SK-N-SH (cell line): ENCODE measurements around the gene CLIC5. TPM values are rescaled to one million over a fixed set of nuclear protein-coding genes. Genes with fewer than 3 reads are reported as not detected.
A peak's percentile ranks its signal among the peaks of the same experiment; 100 is the strongest.

Experiments used
- CTCF ChIA-PET: fragments of 300-600, 350-600 bp; formaldehyde crosslinking; extraction: SDS; loops from one replicate; lab custom pipeline; 2021; lab: Yijun Ruan, JAX
- POLR2A ChIA-PET: fragments of 350-600 bp; sonication (Branson Sonifier 250); formaldehyde crosslinking; extraction: SDS; loops from one replicate; lab custom pipeline; 2020; ENCODE audit warnings: antibody characterized with exemption, inconsistent platforms; lab: Yijun Ruan, JAX
- DNase-seq: peaks from one replicate; pipeline ENCODE4 v3.0.0; 2012
- H2AFZ ChIP-seq: fragments of 200-600 bp; sonication (generic); 2 replicates; pipeline ENCODE4 v1.8.1; 2016; ENCODE audit warnings: antibody characterized with exemption, mild to moderate bottlenecking, low read depth
- H3F3A ChIP-seq: fragments of 200-600 bp; sonication (generic); replicated peaks from 2 replicates; pipeline ENCODE3; 2016; ENCODE audit warnings: antibody characterized with exemption, mild to moderate bottlenecking; ENCODE audit not compliant: insufficient read depth
- H3K27ac ChIP-seq, 2 experiments: fragments of 200-500 bp in 1 of 2; fragments of 200-600 bp in 1 of 2; sonication (Bioruptor generic) in 1 of 2; sonication (generic), shearing (Covaris generic) in 1 of 2; 2 replicates each; pipeline versions ENCODE4 v1.5.1 to v1.6.1; 2014 to 2016; ENCODE audit warnings: low read depth in 2 of 2, inconsistent platforms in 1 of 2, low read length in 1 of 2, mild to moderate bottlenecking in 1 of 2, mixed read lengths in 1 of 2
- H3K27me3 ChIP-seq: fragments of 200-600 bp; sonication (generic), shearing (Covaris generic); 2 replicates; pipeline ENCODE4 v1.6.1; 2016; ENCODE audit warnings: mixed run types; ENCODE audit not compliant: insufficient read depth
- H3K36me3 ChIP-seq, 2 experiments: fragments of 200-500 bp in 1 of 2; fragments of 200-600 bp in 1 of 2; sonication (Bioruptor generic) in 1 of 2; sonication (generic) in 1 of 2; replicated peaks in 1 of 2; 2 replicates each; pipeline versions ENCODE3 to v1.5.1; 2014 to 2016; ENCODE audit warnings: low read length in 1 of 2, mild to moderate bottlenecking in 1 of 2; ENCODE audit not compliant: insufficient read depth in 2 of 2, control insufficient read depth in 1 of 2
- H3K4me1 ChIP-seq, 2 experiments: fragments of 200-500 bp in 1 of 2; fragments of 200-600 bp in 1 of 2; sonication (Bioruptor generic) in 1 of 2; sonication (generic), shearing (Covaris generic) in 1 of 2; 2 replicates each; pipeline versions ENCODE4 v1.5.1 to v1.6.1; 2014 to 2016; ENCODE audit warnings: low read depth in 1 of 2, low read length in 1 of 2, mixed run types in 1 of 2; ENCODE audit not compliant: insufficient read depth in 2 of 2, control insufficient read depth in 1 of 2
- H3K4me2 ChIP-seq: fragments of 200-600 bp; sonication (generic), shearing (Covaris generic); 2 replicates; pipeline ENCODE4 v1.6.1; 2017; ENCODE audit warnings: mixed run types
- H3K4me3 ChIP-seq, 2 experiments: fragments of 200-500 bp in 1 of 2; fragments of 200-600 bp in 1 of 2; sonication (Bioruptor generic) in 1 of 2; sonication (generic), shearing (Covaris generic) in 1 of 2; 2 replicates each; pipeline versions ENCODE4 v1.5.1 to v1.8.1; 2014 to 2016; ENCODE audit warnings: low read depth in 2 of 2, inconsistent platforms in 1 of 2, low read length in 1 of 2, mild to moderate bottlenecking in 1 of 2, mixed read lengths in 1 of 2, moderate library complexity in 1 of 2
- H3K79me2 ChIP-seq: fragments of 200-600 bp; sonication (generic); 2 replicates; pipeline ENCODE4 v1.8.1; 2017; ENCODE audit warnings: mild to moderate bottlenecking; ENCODE audit not compliant: insufficient read depth
- H3K9ac ChIP-seq: fragments of 200-600 bp; sonication (generic); 2 replicates; pipeline ENCODE4 v1.6.1; 2017; ENCODE audit warnings: mixed run types
- H3K9me2 ChIP-seq: fragments of 200-600 bp; sonication (generic); 2 replicates; pipeline ENCODE4 v1.6.1; 2017; ENCODE audit warnings: mixed run types
- H3K9me3 ChIP-seq: fragments of 200-600 bp; sonication (generic); 2 replicates; pipeline ENCODE4 v1.6.1; 2017; ENCODE audit warnings: mixed run types, mild to moderate bottlenecking, moderate library complexity
- H4K20me1 ChIP-seq: fragments of 200-600 bp; sonication (generic); 2 replicates; pipeline ENCODE4 v1.6.1; 2017; ENCODE audit warnings: mild to moderate bottlenecking, mixed run types; ENCODE audit not compliant: insufficient read depth
- FOXM1 ChIP-seq: IDR thresholded peaks from 2 replicates; pipeline ENCODE4 v1.4.0; 2012; ENCODE audit warnings: low read depth, mild to moderate bottlenecking
- MEF2A ChIP-seq: IDR thresholded peaks from 2 replicates; pipeline ENCODE4 v1.4.0; 2012; ENCODE audit warnings: low read depth, borderline replicate concordance
- NFIC ChIP-seq: IDR thresholded peaks from 2 replicates; pipeline ENCODE4 v1.4.0; 2012; ENCODE audit warnings: borderline replicate concordance
- RAD21 ChIP-seq: IDR thresholded peaks from 2 replicates; pipeline ENCODE4 v1.6.1; 2012; ENCODE audit warnings: mild to moderate bottlenecking, low read length
- RCOR1 ChIP-seq: fragments of 150-350 bp; IDR thresholded peaks from 2 replicates; pipeline ENCODE4 v1.6.1; 2017; ENCODE audit warnings: antibody characterized with exemption, low read length
- RFX5 ChIP-seq: IDR thresholded peaks from 2 replicates; pipeline ENCODE4 v1.6.1; 2012; ENCODE audit warnings: mild to moderate bottlenecking, improper control_type of control experiment, low read length
- SMC3 ChIP-seq: IDR thresholded peaks from 2 replicates; pipeline ENCODE4 v1.6.1; 2012; ENCODE audit warnings: low read depth, low read length, improper control_type of control experiment
- WGBS: methylation state at CpG from one replicate; pipeline ENCODE4 v1.1.6; 2017; ENCODE audit warnings: low lambda C conversion rate; 5-methylcytosine and 5-hydroxymethylcytosine counted together
- polyA plus RNA-seq, 3 experiments: library from polyadenylated mRNA; depleted of rRNA; stranded (reverse); fragments of >200 nt; gene quantifications; 2 replicates each; pipeline ENCODE4 v1.2.3, GENCODE V29; 2012
- TF ChIP-seq, protein P1 (sequence below): IDR thresholded peaks from 2 replicates; pipeline ENCODE4 v1.4.0; 2012; ENCODE audit warnings: low read depth
- TF ChIP-seq, protein P2 (sequence below): fragments of 200-600 bp; sonication (generic); IDR thresholded peaks from 2 replicates; pipeline ENCODE4 v1.6.1; 2017; ENCODE audit warnings: antibody characterized with exemption, mild to moderate bottlenecking, moderate library complexity
- TF ChIP-seq, protein P3 (sequence below): fragments of 150-350 bp; IDR thresholded peaks from 2 replicates; pipeline ENCODE4 v1.6.1; 2017; ENCODE audit warnings: antibody characterized with exemption, low read length, low read depth, borderline replicate concordance

The CLIC5 gene
- polyA plus RNA-seq, 1 of the 3 experiments (the other 2 are of a cell fraction): 0.03 TPM

DNA sequence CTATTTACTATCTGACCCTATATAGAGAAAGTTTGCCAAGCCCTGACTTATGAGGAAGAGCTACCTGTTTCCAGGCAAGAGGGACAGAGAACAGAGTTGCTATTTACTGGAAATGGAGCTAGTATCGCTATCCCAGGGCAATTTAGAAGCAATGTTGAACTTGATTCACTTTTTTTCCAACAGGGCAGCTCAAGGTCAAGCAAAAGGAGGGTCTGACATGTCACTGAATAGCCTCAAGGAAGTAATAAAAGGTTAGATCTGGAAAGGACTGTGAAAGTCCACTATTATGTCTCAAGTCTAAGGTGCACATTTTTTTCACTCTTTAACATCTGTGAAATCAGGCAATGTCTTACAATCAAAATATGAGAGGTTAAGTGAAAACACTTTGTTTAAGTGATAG lies 84.4 kb downstream of the CLIC5 start:
- no peak overlapping the region for H3K9ac ChIP-seq
- H4K20me1 ChIP-seq: no peaks in the 10 kb centered on the region
- no peaks in the 10 kb centered on the region for H3K36me3 ChIP-seq
- H3K4me3 ChIP-seq: no peak overlapping the region
- WGBS: 29% methylated on average over 1 of the region's 1 CpG
- H3K9me3 ChIP-seq: no peaks in the 10 kb centered on the region
- no peak overlapping the region for H3K27ac ChIP-seq
- no peak overlapping the region for H3K4me2 ChIP-seq
- peaks cover 47% of the 10 kb centered on the region; the same call in 1 of the 2 replicates for H3K27me3 ChIP-seq
- no peaks in the 10 kb centered on the region for H3K9me2 ChIP-seq
- no peaks in the 10 kb centered on the region for H3K79me2 ChIP-seq
- ChIA-PET CTCF (interaction anchor here (0.6 to 2.5 kb wide), 15 partner anchors 9 to 1456 kb away, joined by 3 to 26 read pairs (median 6); no protein-coding TSS in a partner anchor), POLR2A (no interaction called here)
- no peaks in the 10 kb centered on the region for H3K4me1 ChIP-seq
- H3F3A ChIP-seq: no peaks in the 10 kb centered on the region
- no peak for TF ChIP-seq NFIC
- TF ChIP-seq, protein P1, sequence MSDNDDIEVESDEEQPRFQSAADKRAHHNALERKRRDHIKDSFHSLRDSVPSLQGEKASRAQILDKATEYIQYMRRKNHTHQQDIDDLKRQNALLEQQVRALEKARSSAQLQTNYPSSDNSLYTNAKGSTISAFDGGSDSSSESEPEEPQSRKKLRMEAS: no peak
- TF ChIP-seq FOXM1: no peak
- no peak for TF ChIP-seq MEF2A
- no peak overlapping the region for H2AFZ ChIP-seq
- DNase-seq: no peak

DNA sequence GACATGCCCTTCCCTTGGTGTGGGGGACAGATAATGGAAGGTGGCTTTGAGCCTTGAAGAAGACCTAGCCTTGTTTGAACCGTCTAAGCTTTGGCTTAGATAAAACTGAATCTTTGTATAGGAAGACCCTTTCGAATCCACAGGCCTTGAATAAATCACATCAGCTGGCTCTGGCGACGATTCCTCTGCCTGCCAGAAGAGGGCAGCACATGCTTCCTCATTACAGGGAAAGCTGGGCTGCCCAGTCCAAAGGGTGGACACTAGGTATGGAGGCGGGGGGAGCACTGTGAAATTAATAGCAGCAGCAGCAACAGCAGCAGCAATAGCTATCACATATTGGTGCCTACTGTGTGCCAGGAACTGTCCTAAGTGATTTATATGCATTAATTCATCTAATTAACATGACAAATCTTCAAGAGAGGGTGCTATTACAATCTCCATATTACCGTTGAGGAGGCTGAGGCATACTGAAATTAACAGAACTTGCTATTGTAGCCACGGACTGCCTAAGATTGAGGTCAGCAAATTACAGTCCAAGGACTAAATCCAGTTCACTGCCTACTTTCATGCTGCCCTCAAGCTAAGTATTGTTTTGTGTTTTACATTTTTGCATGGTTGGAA lies 85.1 kb downstream of the CLIC5 start:
- Histone ChIP-seq H3K4me3 (peak overlapping the region in 1 of 2 experiments; percentile 45; a peak in 1 of 4 replicates), H3K36me3 (no peaks in the 10 kb centered on the region), H2AFZ (no peak overlapping the region), H3F3A (no peaks in the 10 kb centered on the region), H3K27me3 (peaks cover 40% of the 10 kb centered on the region; the same call in 1 of the 2 replicates), H3K79me2 (no peaks in the 10 kb centered on the region), H4K20me1 (no peaks in the 10 kb centered on the region), H3K9me2 (no peaks in the 10 kb centered on the region), H3K4me2 (no peak overlapping the region), H3K4me1 (no peaks in the 10 kb centered on the region), H3K9me3 (no peaks in the 10 kb centered on the region), H3K27ac (no peak overlapping the region), H3K9ac (no peak overlapping the region)
- 4% methylated on average over 7 of the region's 7 CpGs for WGBS
- peak; percentile 62 for DNase-seq
- CTCF ChIA-PET: interaction anchor here (0.6 to 2.5 kb wide), 26 partner anchors 9 to 1455 kb away, joined by 3 to 26 read pairs (median 4); no protein-coding TSS in a partner anchor
- no peak for TF ChIP-seq FOXM1
- TF ChIP-seq RFX5: no peak
- peak; percentile 63 for TF ChIP-seq RAD21
- TF ChIP-seq, protein P2, sequence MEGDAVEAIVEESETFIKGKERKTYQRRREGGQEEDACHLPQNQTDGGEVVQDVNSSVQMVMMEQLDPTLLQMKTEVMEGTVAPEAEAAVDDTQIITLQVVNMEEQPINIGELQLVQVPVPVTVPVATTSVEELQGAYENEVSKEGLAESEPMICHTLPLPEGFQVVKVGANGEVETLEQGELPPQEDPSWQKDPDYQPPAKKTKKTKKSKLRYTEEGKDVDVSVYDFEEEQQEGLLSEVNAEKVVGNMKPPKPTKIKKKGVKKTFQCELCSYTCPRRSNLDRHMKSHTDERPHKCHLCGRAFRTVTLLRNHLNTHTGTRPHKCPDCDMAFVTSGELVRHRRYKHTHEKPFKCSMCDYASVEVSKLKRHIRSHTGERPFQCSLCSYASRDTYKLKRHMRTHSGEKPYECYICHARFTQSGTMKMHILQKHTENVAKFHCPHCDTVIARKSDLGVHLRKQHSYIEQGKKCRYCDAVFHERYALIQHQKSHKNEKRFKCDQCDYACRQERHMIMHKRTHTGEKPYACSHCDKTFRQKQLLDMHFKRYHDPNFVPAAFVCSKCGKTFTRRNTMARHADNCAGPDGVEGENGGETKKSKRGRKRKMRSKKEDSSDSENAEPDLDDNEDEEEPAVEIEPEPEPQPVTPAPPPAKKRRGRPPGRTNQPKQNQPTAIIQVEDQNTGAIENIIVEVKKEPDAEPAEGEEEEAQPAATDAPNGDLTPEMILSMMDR: peak; percentile 98
- no peak for TF ChIP-seq RCOR1
- TF ChIP-seq SMC3: peak; percentile 63
- TF ChIP-seq, protein P3, sequence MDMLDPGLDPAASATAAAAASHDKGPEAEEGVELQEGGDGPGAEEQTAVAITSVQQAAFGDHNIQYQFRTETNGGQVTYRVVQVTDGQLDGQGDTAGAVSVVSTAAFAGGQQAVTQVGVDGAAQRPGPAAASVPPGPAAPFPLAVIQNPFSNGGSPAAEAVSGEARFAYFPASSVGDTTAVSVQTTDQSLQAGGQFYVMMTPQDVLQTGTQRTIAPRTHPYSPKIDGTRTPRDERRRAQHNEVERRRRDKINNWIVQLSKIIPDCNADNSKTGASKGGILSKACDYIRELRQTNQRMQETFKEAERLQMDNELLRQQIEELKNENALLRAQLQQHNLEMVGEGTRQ: no peak
- POLR2A ChIA-PET: no interaction called here
